Caco-2 (cell line): Measurements from ENCODE around the gene COLEC12. TPM values are rescaled to one million over a fixed set of nuclear protein-coding genes. Genes with fewer than 3 reads are reported as not detected.

Experiments
- BruUV-seq: library from RNA; stranded (reverse); fragments of 400-500 nt; replicated peaks from 2 replicates; lab custom pipeline; 2021; lab: Mats Ljungman, UMichigan
- CTCF ChIA-PET: fragments of 300-600 bp; sonication (Branson Sonifier 250); formaldehyde crosslinking; loops from one replicate; lab custom pipeline; 2022; ENCODE audit warnings: antibody characterized with exemption; lab: Charles Lee
- POLR2A ChIA-PET: fragments of 300-600 bp; sonication (Branson Sonifier 250); formaldehyde crosslinking; loops from one replicate; lab custom pipeline; 2022; ENCODE audit warnings: antibody characterized with exemption; lab: Charles Lee
- DNase-seq, 2 experiments: peaks; one replicate each; pipeline versions ENCODE4 v3.0.0 to v3.0.0-alpha.2; 2020 to 2022
- H3K27me3 ChIP-seq: replicated peaks from 2 replicates; pipeline ENCODE4 v1.6.0; 2011; ENCODE audit warnings: low read length; ENCODE audit not compliant: control insufficient read depth, insufficient read depth
- H3K36me3 ChIP-seq: 2 replicates; pipeline ENCODE4 v1.5.1; 2011; ENCODE audit warnings: low read length; ENCODE audit not compliant: control insufficient read depth, insufficient read depth
- H3K4me1 ChIP-seq: fragments of 250-450 bp; sonication (Bioruptor Pico); 2 replicates; pipeline ENCODE4 v1.5.1; 2020; ENCODE audit warnings: mild to moderate bottlenecking
- H3K4me3 ChIP-seq: 2 replicates; pipeline ENCODE4 v1.5.1; 2011; ENCODE audit warnings: low read depth, mild to moderate bottlenecking, control low read depth, low read length
- H3K9me3 ChIP-seq: fragments of 250-450 bp; sonication (Bioruptor Pico); 2 replicates; pipeline ENCODE4 v1.5.1; 2020; ENCODE audit warnings: mild to moderate bottlenecking, moderate library complexity
- H3K27ac Mint-ChIP-seq: one replicate; pipeline ENCODE4 v1.8.0; 2022; ENCODE audit warnings: mixed read lengths; ENCODE audit not compliant: unreplicated experiment
- H3K27me3 Mint-ChIP-seq: one replicate; pipeline ENCODE4 v1.8.0; 2022; ENCODE audit warnings: mixed read lengths; ENCODE audit not compliant: insufficient read depth, unreplicated experiment
- H3K36me3 Mint-ChIP-seq: one replicate; pipeline ENCODE4 v1.8.0; 2022; ENCODE audit warnings: mild to moderate bottlenecking, mixed read lengths; ENCODE audit not compliant: insufficient read depth, unreplicated experiment
- H3K4me1 Mint-ChIP-seq: one replicate; pipeline ENCODE4 v1.8.0; 2022; ENCODE audit warnings: low read depth, mixed read lengths; ENCODE audit not compliant: unreplicated experiment
- H3K4me3 Mint-ChIP-seq: one replicate; pipeline ENCODE4 v1.8.0; 2022; ENCODE audit warnings: mild to moderate bottlenecking, moderate library complexity, mixed read lengths; ENCODE audit not compliant: unreplicated experiment
- H3K9me3 Mint-ChIP-seq: one replicate; pipeline ENCODE4 v1.8.0; 2022; ENCODE audit warnings: mixed read lengths; ENCODE audit not compliant: unreplicated experiment
- intact Hi-C: fragments of 100-400 bp; cut with micrococcal nuclease; formaldehyde crosslinking; loops from one replicate; pipeline ENCODE4 v1.10.0; 2022; ENCODE audit not compliant: unreplicated experiment
- total RNA-seq: library from RNA; stranded (reverse); gene quantifications from 2 replicates; pipeline ENCODE4 v1.2.3, GENCODE V29; 2022
- TF ChIP-seq, protein P1 (sequence below), 2 experiments: fragments of 200-600 bp in 1 of 2; IDR thresholded peaks; 1 replicate in 1 of 2; 2 replicates in 1 of 2; pipeline versions ENCODE4 v1.5.1 to v1.8.0; 2011 to 2022; ENCODE audit warnings: antibody characterized with exemption in 1 of 2, control low read depth in 1 of 2, inconsistent platforms in 1 of 2, low read depth in 1 of 2, low read length in 1 of 2, mild to moderate bottlenecking in 1 of 2, moderate library complexity in 1 of 2; ENCODE audit not compliant: insufficient read depth in 1 of 2, severe bottlenecking in 1 of 2, unreplicated experiment in 1 of 2

COLEC12 gene
- total RNA-seq, 1 experiment from 2014 or later, result 0.09 TPM

GRCh38 chr18:474416-474815 is 26.1 kb downstream of the COLEC12 start:
- H3K27me3 Mint-ChIP-seq, result no peaks in the 10 kb centered on the region
- intact Hi-C loops, result no loop called here
- peaks cover 18% of the 10 kb centered on the region for H3K4me1 ChIP-seq
- H3K4me3 Mint-ChIP-seq, result no peak overlapping the region
- TF ChIP-seq, protein P1, sequence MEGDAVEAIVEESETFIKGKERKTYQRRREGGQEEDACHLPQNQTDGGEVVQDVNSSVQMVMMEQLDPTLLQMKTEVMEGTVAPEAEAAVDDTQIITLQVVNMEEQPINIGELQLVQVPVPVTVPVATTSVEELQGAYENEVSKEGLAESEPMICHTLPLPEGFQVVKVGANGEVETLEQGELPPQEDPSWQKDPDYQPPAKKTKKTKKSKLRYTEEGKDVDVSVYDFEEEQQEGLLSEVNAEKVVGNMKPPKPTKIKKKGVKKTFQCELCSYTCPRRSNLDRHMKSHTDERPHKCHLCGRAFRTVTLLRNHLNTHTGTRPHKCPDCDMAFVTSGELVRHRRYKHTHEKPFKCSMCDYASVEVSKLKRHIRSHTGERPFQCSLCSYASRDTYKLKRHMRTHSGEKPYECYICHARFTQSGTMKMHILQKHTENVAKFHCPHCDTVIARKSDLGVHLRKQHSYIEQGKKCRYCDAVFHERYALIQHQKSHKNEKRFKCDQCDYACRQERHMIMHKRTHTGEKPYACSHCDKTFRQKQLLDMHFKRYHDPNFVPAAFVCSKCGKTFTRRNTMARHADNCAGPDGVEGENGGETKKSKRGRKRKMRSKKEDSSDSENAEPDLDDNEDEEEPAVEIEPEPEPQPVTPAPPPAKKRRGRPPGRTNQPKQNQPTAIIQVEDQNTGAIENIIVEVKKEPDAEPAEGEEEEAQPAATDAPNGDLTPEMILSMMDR (IDR thresholded peaks at IDR 0.05; ENCODE audit: insufficient read depth in 1 of 2, low read depth in 1 of 2, low read length in 1 of 2, severe bottlenecking in 1 of 2, unreplicated experiment in 1 of 2), result no peak
- no peaks in the 10 kb centered on the region for H3K9me3 Mint-ChIP-seq
- H3K4me3 ChIP-seq, result no peak overlapping the region
- no peak overlapping the region for H3K27ac Mint-ChIP-seq
- H3K4me1 Mint-ChIP-seq, result peaks cover 27% of the 10 kb centered on the region
- no peak for DNase-seq
- no TSS peak for BruUV-seq
- no peaks in the 10 kb centered on the region for H3K27me3 ChIP-seq
- CTCF ChIA-PET, result no interaction called here
- H3K36me3 Mint-ChIP-seq, result no peaks in the 10 kb centered on the region
- H3K9me3 ChIP-seq, result no peaks in the 10 kb centered on the region
- POLR2A ChIA-PET, result no interaction called here
- no peaks in the 10 kb centered on the region for H3K36me3 ChIP-seq

DNA sequence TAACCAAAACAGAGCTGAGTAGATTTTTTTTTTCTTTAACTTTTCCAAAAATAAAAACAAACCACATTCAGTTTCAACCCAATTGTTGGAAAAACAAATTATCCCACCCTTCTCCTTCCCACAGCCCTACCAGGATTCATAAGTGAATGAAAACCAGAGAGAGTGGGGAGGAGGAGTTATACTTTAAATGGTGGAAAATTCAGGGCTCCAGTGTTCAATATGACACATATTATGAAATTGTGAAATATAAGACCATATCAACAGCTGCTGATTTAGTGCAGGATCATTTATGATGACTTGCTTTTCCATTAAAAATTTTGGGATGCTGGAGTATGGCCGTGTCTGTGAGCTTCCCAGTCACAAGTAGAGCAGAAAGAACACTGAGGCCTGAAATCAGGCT is 26.7 kb downstream of the COLEC12 start:
- no peak overlapping the region for H3K4me3 ChIP-seq
- peaks cover 21% of the 10 kb centered on the region for H3K4me1 Mint-ChIP-seq
- H3K27ac Mint-ChIP-seq, result no peak overlapping the region
- H3K9me3 ChIP-seq, result no peaks in the 10 kb centered on the region
- no peaks in the 10 kb centered on the region for H3K36me3 Mint-ChIP-seq
- peaks cover 12% of the 10 kb centered on the region; the same call in 1 of the 2 replicates for H3K4me1 ChIP-seq
- TF ChIP-seq, protein P1 (IDR thresholded peaks at IDR 0.05; ENCODE audit: insufficient read depth in 1 of 2, low read depth in 1 of 2, low read length in 1 of 2, severe bottlenecking in 1 of 2, unreplicated experiment in 1 of 2), result no peak
- H3K4me3 Mint-ChIP-seq, result no peak overlapping the region
- intact Hi-C loops, result no loop called here
- no peaks in the 10 kb centered on the region for H3K27me3 ChIP-seq
- no peaks in the 10 kb centered on the region for H3K9me3 Mint-ChIP-seq
- DNase-seq, result no peak
- H3K27me3 Mint-ChIP-seq, result no peaks in the 10 kb centered on the region
- POLR2A ChIA-PET, result no interaction called here
- H3K36me3 ChIP-seq, result no peaks in the 10 kb centered on the region
- CTCF ChIA-PET, result no interaction called here
- no TSS peak for BruUV-seq

GRCh38 chr18:471716-472115 is 28.8 kb downstream of the COLEC12 start:
- H3K4me1 Mint-ChIP-seq, result peaks cover 16% of the 10 kb centered on the region
- ChIA-PET POLR2A (no interaction called here), CTCF (no interaction called here)

More at GRCh38 chr18:471716-472115, 28.8 kb downstream of the COLEC12 start:
- Mint-ChIP-seq H3K27ac (no peak overlapping the region), H3K9me3 (no peaks in the 10 kb centered on the region), H3K27me3 (no peaks in the 10 kb centered on the region), H3K36me3 (no peaks in the 10 kb centered on the region), H3K4me3 (no peak overlapping the region)
- peaks cover 12% of the 10 kb centered on the region; the same call in 1 of the 2 replicates for H3K4me1 ChIP-seq
- H3K9me3 ChIP-seq, result no peaks in the 10 kb centered on the region
- intact Hi-C loops, result no loop called here
- no peak for DNase-seq
- H3K27me3 ChIP-seq, result no peaks in the 10 kb centered on the region
- no peak overlapping the region for H3K4me3 ChIP-seq
- BruUV-seq, result no TSS peak
- H3K36me3 ChIP-seq, result no peaks in the 10 kb centered on the region
- TF ChIP-seq, protein P1 (IDR thresholded peaks at IDR 0.05; ENCODE audit: insufficient read depth in 1 of 2, low read depth in 1 of 2, low read length in 1 of 2, severe bottlenecking in 1 of 2, unreplicated experiment in 1 of 2), result no peak
